Thymus (tissue), 11 donors: ENCODE data around the gene NPRL2. TPM values are rescaled to one million over a fixed set of nuclear protein-coding genes. Genes with fewer than 3 reads are reported as not detected.

Experiments
- DNase-seq, 9 donors: peaks; one replicate each; pipeline ENCODE4 v3.0.0-alpha.2; 2013; ENCODE audit warnings: low spot score in 9 of 9, low read depth in 6 of 9, missing footprints in 1 of 9
- H3K27ac ChIP-seq, 2 donors: one replicate each; pipeline ENCODE4 v1.5.1; 2013; ENCODE audit warnings: control low read depth in 1 of 2, low read depth in 1 of 2, low read length in 1 of 2, mild to moderate bottlenecking in 1 of 2, moderate library complexity in 1 of 2
- H3K27me3 ChIP-seq, 2 donors: one replicate each; pipeline ENCODE4 v1.5.1; 2013; ENCODE audit warnings: low read length in 1 of 2; ENCODE audit not compliant: control insufficient read depth in 2 of 2, insufficient read depth in 1 of 2
- H3K36me3 ChIP-seq, 2 donors: one replicate each; pipeline ENCODE4 v1.5.1; 2013; ENCODE audit warnings: low read length in 1 of 2, mild to moderate bottlenecking in 1 of 2, moderate library complexity in 1 of 2; ENCODE audit not compliant: control insufficient read depth in 2 of 2, insufficient read depth in 2 of 2
- H3K4me1 ChIP-seq, 2 donors: one replicate each; pipeline ENCODE4 v1.5.1; 2013; ENCODE audit warnings: low read length in 2 of 2; ENCODE audit not compliant: control insufficient read depth in 2 of 2, insufficient read depth in 2 of 2
- H3K4me3 ChIP-seq, 2 donors: one replicate each; pipeline ENCODE4 v1.5.1; 2013; ENCODE audit warnings: low read length in 2 of 2, control low read depth in 1 of 2, mild to moderate bottlenecking in 1 of 2
- H3K9me3 ChIP-seq, 2 donors: one replicate each; pipeline ENCODE4 v1.5.1; 2013; ENCODE audit warnings: low read length in 1 of 2, mild to moderate bottlenecking in 1 of 2; ENCODE audit not compliant: control insufficient read depth in 2 of 2, insufficient read depth in 1 of 2
- WGBS: extraction: QIAGEN DNeasy Blood & Tissue Kit; methylation state at CpG from one replicate; pipeline ENCODE4 v1.1.7; 2013; 5-methylcytosine and 5-hydroxymethylcytosine counted together
- polyA plus RNA-seq: library from polyadenylated mRNA; stranded (reverse); fragments of 200-250 nt; gene quantifications from one replicate; pipeline ENCODE4 v1.2.3, GENCODE V29; 2013
- total RNA-seq: library from RNA; stranded (reverse); fragments of 120-200 nt; gene quantifications from one replicate; pipeline ENCODE4 v1.2.4, GENCODE V29; 2013
- donor health status: healthy.

NPRL2 gene
- total and polyA plus RNA-seq, 2 donors = 24.5 to 30.9 TPM

DNA sequence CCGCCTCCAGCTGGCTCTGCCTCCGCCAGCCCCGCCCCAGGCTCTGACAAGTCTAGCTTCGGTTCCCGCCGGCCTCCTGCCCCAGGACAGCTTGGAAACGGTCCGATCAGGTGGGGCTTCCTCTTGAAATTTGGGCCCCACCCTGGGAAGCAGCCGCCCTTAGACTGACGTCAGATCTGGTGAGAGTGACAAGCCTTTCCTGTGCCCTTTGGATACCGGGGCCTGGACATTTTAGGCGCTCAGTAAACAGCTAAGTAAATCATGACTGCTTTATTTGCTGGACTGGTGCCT is 51.0 kb downstream of the NPRL2 start:
- Histone ChIP-seq H3K4me1 (peaks cover 12 to 24% of the 10 kb centered on the region in 2 donors), H3K9me3 (no peaks in the 10 kb centered on the region), H3K27me3 (no peaks in the 10 kb centered on the region), H3K4me3 (peak overlapping the region; percentile 48 to 56), H3K36me3 (no peaks in the 10 kb centered on the region), H3K27ac (peak overlapping the region; percentile 74 to 85)
- 6% methylated on average over 12 of the region's 12 CpGs for WGBS
- DNase-seq = no peak

DNA sequence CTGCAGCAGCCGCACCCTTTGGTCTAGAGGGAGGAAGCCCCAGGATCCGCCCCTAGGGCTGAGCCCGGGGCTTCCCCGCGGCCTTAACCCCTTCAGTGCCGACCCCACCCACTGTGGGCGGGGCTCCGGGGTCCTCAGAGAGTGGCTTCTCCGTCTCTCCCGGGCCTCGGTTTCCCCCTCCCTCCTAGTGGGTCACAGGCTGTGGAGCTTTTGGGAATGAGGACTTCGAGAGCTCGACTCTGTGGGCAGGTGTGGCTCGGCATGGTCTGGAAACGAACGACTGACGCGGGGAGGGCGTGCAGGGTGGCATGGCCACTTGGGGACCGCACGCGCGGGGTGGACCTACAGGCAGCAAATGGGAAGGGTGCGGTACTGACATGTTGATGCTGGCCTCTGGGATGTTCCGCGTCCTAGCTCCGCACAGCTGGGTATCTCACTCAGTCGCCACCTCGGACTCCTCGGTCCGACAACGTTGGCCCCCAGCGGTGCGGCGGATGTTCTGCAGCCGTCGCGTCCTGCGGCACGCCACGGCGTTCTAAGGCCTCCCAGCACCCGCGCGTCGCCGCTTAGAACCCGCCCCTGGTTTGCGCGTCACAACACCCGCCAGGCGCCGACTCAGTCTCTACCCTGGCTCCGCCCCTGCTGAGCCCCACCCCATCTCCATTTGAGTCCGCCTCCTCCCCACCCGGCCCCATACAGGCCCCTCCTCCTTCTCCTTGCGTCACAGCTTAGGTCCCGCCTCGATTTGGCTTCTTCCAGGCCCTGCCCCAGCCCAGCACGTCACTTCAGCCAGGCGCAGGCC is 51.5 kb downstream of the NPRL2 start, which contains the start of the genes HYAL3 and NAA80:
Gene HYAL3, minus strand, starts transcription at position 570 of the 802 bp plus-strand sequence. CDS start 3,803 bp downstream, outside the sequence.
Gene NAA80, minus strand, starts transcription at position 570 of the 802 bp plus-strand sequence. CDS start 1,942 bp downstream, outside the sequence.
- H3K27ac ChIP-seq = peak within 1 kb of the TSS; percentile 88 to 98
- H3K36me3 ChIP-seq = no peaks in the 10 kb centered on the region
- peaks cover 12 to 24% of the 10 kb centered on the region in 2 donors for H3K4me1 ChIP-seq
- no peaks in the 10 kb centered on the region for H3K27me3 ChIP-seq
- DNase-seq = peak; percentile 98 to 100 (median 99)
- WGBS = under 1% methylated on average over 61 of the region's 61 CpGs
- peak within 1 kb of the TSS; percentile 56 to 89 for H3K4me3 ChIP-seq
- no peaks in the 10 kb centered on the region for H3K9me3 ChIP-seq

DNA sequence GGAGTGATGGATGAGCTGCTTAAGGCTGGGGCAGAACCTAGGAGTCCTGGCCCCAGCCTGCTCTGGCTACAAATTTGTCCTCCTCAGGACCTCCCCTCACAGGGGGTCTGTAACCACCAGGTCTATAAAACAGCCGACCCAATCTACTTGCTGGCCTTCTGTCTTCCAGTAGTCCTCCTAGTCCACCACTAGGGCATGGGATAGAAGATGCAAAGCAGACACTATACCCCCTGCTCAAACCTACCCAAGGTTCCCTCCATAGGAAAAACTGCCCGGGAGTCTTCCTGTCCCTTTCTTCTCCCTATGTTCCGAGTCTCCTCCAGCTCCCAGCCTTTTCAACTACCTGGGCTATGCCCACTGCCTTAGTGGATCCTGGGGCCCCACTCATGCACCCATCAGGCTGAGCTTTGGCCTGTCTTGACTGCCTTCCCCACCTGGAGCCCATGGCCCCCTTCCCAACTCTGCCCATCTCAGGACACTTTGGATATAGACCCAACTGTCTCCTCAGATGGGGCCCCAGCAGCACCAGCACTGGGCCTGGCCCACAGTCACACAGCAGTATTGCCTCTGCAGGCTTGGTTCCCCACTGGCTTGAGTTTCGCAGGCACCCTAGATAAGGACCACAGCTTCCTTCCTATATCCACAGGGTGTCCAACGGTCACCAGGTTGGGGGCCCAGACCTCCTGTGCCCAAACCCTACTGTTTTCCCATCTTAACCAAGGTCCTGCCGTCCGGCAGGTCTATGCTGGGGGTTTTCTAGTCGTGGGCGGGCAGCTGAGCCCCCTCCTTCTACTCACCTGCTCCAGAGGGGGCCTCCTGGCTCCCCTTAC is 52.5 kb downstream of the NPRL2 start:
- DNase-seq = no peak
- Histone ChIP-seq H3K9me3 (no peaks in the 10 kb centered on the region), H3K4me3 (peak overlapping the region; percentile 56 to 89), H3K4me1 (peaks cover 12 to 25% of the 10 kb centered on the region in 2 donors), H3K36me3 (no peaks in the 10 kb centered on the region), H3K27ac (peak overlapping the region; percentile 52 to 98), H3K27me3 (no peaks in the 10 kb centered on the region)
- 42% methylated on average over 9 of the region's 9 CpGs for WGBS

DNA sequence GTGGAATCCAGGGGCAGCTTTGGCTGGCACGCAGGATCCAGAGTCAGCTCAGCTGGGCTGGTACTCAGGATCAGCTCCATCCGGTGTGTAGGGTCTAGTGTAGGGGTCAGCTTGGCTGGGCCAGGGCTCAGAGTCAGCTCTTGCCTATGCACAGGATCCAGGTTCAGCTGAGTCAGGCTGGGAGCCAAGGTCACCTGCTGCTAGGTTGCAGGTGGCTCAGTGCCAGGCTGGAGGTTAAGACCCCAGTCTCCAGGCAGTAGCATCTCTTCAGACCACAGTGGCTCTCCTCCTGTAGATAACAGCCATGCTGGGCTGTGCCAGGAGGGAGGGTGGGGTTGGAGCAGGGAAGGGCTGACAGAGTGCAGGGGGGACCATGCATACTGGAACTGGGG is 53.2 kb downstream of the NPRL2 start:
- Histone ChIP-seq H3K9me3 (no peaks in the 10 kb centered on the region), H3K36me3 (no peaks in the 10 kb centered on the region), H3K27me3 (no peaks in the 10 kb centered on the region), H3K4me3 (no peak overlapping the region), H3K27ac (no peak overlapping the region), H3K4me1 (peaks cover 12 to 32% of the 10 kb centered on the region in 2 donors)
- WGBS = 100% methylated on average over 2 of the region's 2 CpGs
- DNase-seq = no peak

Other genes starting within 250 kb of the NPRL2 start
- 4.4 TPM for gene SEMA3F, start 195.5 kb downstream of the NPRL2 start, total RNA-seq
- 19.7 TPM for gene SEMA3F, start 195.5 kb downstream of the NPRL2 start, polyA plus RNA-seq
- gene GNAT1, start 159.2 kb downstream of the NPRL2 start, total RNA-seq = 0.05 TPM
- 0.05 TPM for gene GNAT1, start 159.2 kb downstream of the NPRL2 start, polyA plus RNA-seq
- gene SLC38A3, start 145.5 kb downstream of the NPRL2 start, total RNA-seq = 0.05 TPM
- 0.18 TPM for gene SLC38A3, start 145.5 kb downstream of the NPRL2 start, polyA plus RNA-seq
- 177 TPM for gene GNAI2, start 114.6 kb downstream of the NPRL2 start, total RNA-seq
- 187 TPM for gene GNAI2, start 114.6 kb downstream of the NPRL2 start, polyA plus RNA-seq
- gene SEMA3B, start 81.6 kb downstream of the NPRL2 start, total RNA-seq = 0.66 TPM
- gene SEMA3B, start 81.6 kb downstream of the NPRL2 start, polyA plus RNA-seq = 4.8 TPM
- gene LSMEM2, start 71.7 kb downstream of the NPRL2 start, total RNA-seq = not detected
- gene LSMEM2, start 71.7 kb downstream of the NPRL2 start, polyA plus RNA-seq = 0.11 TPM
- 31.0 TPM for gene IFRD2, start 58.3 kb downstream of the NPRL2 start, total RNA-seq
- 52.3 TPM for gene IFRD2, start 58.3 kb downstream of the NPRL2 start, polyA plus RNA-seq
- 2.5 TPM for gene HYAL3, start 51.4 kb downstream of the NPRL2 start, total RNA-seq
- gene HYAL3, start 51.4 kb downstream of the NPRL2 start, polyA plus RNA-seq = 2.5 TPM
- gene NAA80, start 51.4 kb downstream of the NPRL2 start, total RNA-seq = 6.4 TPM
- 23.7 TPM for gene NAA80, start 51.4 kb downstream of the NPRL2 start, polyA plus RNA-seq
- 0.09 TPM for gene HYAL1, start 47.2 kb downstream of the NPRL2 start, total RNA-seq
- 1.8 TPM for gene HYAL1, start 47.2 kb downstream of the NPRL2 start, polyA plus RNA-seq
- gene HYAL2, start 28.0 kb downstream of the NPRL2 start, total RNA-seq = 15.2 TPM
- gene HYAL2, start 28.0 kb downstream of the NPRL2 start, polyA plus RNA-seq = 32.7 TPM
- 23.6 TPM for gene TUSC2, start 22.6 kb downstream of the NPRL2 start, total RNA-seq
- 27.5 TPM for gene TUSC2, start 22.6 kb downstream of the NPRL2 start, polyA plus RNA-seq
- gene RASSF1, start 9.9 kb downstream of the NPRL2 start, total RNA-seq = 17.6 TPM
- gene RASSF1, start 9.9 kb downstream of the NPRL2 start, polyA plus RNA-seq = 40.3 TPM
- gene ZMYND10, start 5.0 kb downstream of the NPRL2 start, total RNA-seq = 0.66 TPM
- gene ZMYND10, start 5.0 kb downstream of the NPRL2 start, polyA plus RNA-seq = 5.5 TPM
- 20.4 TPM for gene CYB561D2, start 87 bp upstream of the NPRL2 start, total RNA-seq
- gene CYB561D2, start 87 bp upstream of the NPRL2 start, polyA plus RNA-seq = 28.5 TPM
- gene TMEM115, start 8.7 kb upstream of the NPRL2 start, total RNA-seq = 17.3 TPM
- 21.9 TPM for gene TMEM115, start 8.7 kb upstream of the NPRL2 start, polyA plus RNA-seq
- 0.57 TPM for gene CACNA2D2, start 152.9 kb upstream of the NPRL2 start, total RNA-seq
- 1.5 TPM for gene CACNA2D2, start 152.9 kb upstream of the NPRL2 start, polyA plus RNA-seq
- 4.5 TPM for gene C3orf18, start 217.0 kb upstream of the NPRL2 start, total RNA-seq
- gene C3orf18, start 217.0 kb upstream of the NPRL2 start, polyA plus RNA-seq = 4.3 TPM
- gene HEMK1, start 218.7 kb upstream of the NPRL2 start, total RNA-seq = 20.7 TPM
- 43.4 TPM for gene HEMK1, start 218.7 kb upstream of the NPRL2 start, polyA plus RNA-seq